Right lobe of liver (tissue), 4 donors: Measurements from ENCODE around the gene TNFAIP8.

Experiments used
- CTCF ChIP-seq, 4 donors: fragments of 200-600 bp in 3 of 4; fragments of 450-650 bp in 1 of 4; IDR thresholded peaks; one replicate each; pipeline versions ENCODE4 v1.5.1 to v1.8.0; 2016 to 2022; ENCODE audit warnings: antibody characterized with exemption in 4 of 4, mild to moderate bottlenecking in 2 of 4
- POLR2A ChIP-seq: fragments of 450-650 bp; IDR thresholded peaks from one replicate; pipeline ENCODE4 v1.6.1; 2017; ENCODE audit warnings: antibody characterized with exemption, mild to moderate bottlenecking
- donor health status: DM: no; HTN: no; CAD: no.
- donor health status: DM: no; HTN: no; CAD: no.
- donor health status: DM: no; HTN: yes; CAD: no.

GRCh38 chr5:119420169-119420568 lies 64.3 kb downstream of the TNFAIP8 start:
- TF ChIP-seq CTCF (IDR thresholded peaks at IDR 0.05) (no peak), POLR2A (no peak)
